ENCODE data around the gene FOXP1. TPM values are rescaled to one million over a fixed set of nuclear protein-coding genes. Genes with fewer than 3 reads are reported as not detected.
"Not testable (repeated sequence)": the region's sequence is repeated elsewhere in the genome, so short reads cannot be mapped to it uniquely, and the experiment has no call there.

Gene FOXP1
- polyA plus RNA-seq, 6 donors from 2014 or later: 441 to 620 (median 523) TPM

DNA sequence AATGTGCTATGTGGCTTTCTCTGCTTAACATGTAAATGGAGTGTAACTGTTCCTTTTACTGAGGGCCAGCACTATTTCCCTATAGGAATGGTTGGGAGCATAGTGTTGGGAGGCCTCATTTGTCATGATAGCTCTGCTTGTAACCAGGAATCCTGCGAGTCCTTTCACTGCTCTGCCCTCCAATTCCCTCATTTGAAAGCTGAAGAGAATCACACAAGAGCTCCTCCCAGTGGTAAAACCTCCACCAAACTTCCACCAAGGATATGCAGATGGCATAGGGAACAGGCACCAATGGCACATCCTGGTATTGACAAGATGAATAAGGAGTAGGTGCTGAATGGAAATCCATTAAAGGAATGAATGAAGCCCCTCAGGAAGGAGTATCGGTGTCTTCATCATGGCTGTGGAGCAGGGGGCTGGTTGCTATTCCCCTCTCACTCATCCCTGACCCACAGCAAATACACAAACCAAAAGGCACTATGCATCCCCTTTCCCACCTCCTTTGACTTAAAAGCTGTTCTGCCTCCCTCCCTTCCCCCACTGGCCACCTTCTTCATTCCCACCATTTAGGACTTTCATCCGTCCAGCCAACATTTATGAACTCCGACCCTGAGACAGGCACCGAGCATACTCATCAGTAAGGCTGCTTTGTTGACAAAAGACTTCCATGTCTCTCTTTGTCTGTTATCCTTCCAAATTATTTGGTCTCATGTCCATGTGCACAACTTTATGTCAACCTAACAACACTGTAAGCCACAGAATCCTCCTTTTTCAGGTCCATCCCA lies 560.8 kb downstream of the FOXP1 start:
- DNase-seq (no peak), ATAC-seq (ENCODE audit: low read depth in 2 of 2) (no peak)
- Mint-ChIP-seq H3K27me3 (no peaks in the 10 kb centered on the region), H3K36me3 (peaks cover 16 to 22% of the 10 kb centered on the region in 2 donors), H3K4me1 (peaks cover 37 to 69% (median 62%) of the 10 kb centered on the region in 3 donors), H3K27ac (peak overlapping the region; percentile 47 to 99 (median 60)), H3K9me3 (no peaks in the 10 kb centered on the region), H3K4me3 (peak overlapping the region in 1 of 8 donors; percentile 17)

GRCh38 chr3:71018799-71019198 lies 564.7 kb downstream of the FOXP1 start:
- DNase-seq: no peak
- Mint-ChIP-seq H3K4me1 (peaks cover 27 to 37% (median 35%) of the 10 kb centered on the region in 3 donors), H3K9me3 (peaks cover 0 to 11% (median 0%) of the 10 kb centered on the region in 7 donors), H3K27ac (peak overlapping the region in 3 of 6 donors; percentile 54 to 88 (median 69)), H3K4me3 (no peak overlapping the region), H3K27me3 (no peaks in the 10 kb centered on the region), H3K36me3 (peaks cover 21 to 31% of the 10 kb centered on the region in 2 donors)
- ATAC-seq (ENCODE audit: low read depth in 2 of 2): no peak

- Mint-ChIP-seq H3K4me1 (peaks cover 18 to 49% (median 35%) of the 10 kb centered on the region in 3 donors), H3K27ac (peak overlapping the region; percentile 45 to 93 (median 75)), H3K27me3 (no peaks in the 10 kb centered on the region), H3K4me3 (no peak overlapping the region), H3K9me3 (peaks cover 0 to 12% (median 0%) of the 10 kb centered on the region in 7 donors), H3K36me3 (peaks cover 13 to 14% of the 10 kb centered on the region in 2 donors)
- no peak for DNase-seq
- ATAC-seq (ENCODE audit: low read depth in 2 of 2): no peak
Measured at GRCh38 chr3:71016178-71016845, 567.2 kb downstream of the FOXP1 start.

DNA sequence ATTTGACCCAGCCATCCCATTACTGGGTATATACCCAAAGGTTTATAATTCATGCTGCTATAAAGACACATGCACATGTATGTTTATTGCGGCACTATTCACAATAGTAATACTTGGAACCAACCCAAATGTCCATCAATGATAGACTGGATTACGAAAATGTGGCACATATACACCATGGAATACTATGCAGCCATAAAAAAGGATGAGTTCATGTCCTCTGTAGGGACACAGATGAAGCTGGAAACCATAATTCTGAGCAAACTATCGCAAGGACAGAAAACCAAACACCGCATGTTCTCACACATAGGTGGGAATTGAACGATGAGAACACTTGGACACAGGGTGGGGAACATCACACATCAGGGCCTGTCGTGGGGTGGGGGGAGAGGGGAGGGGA lies 568.9 kb downstream of the FOXP1 start:
- H3K4me3 Mint-ChIP-seq; DNase-seq; ATAC-seq (ENCODE audit: low read depth in 2 of 2); H3K27me3 Mint-ChIP-seq: not testable (repeated sequence)
- peaks cover 16 to 54% (median 46%) of the 10 kb centered on the region in 3 donors for H3K4me1 Mint-ChIP-seq
- peaks cover 0 to 12% (median 0%) of the 10 kb centered on the region in 7 donors for H3K9me3 Mint-ChIP-seq
- peaks cover 9 to 13% of the 10 kb centered on the region in 2 donors for H3K36me3 Mint-ChIP-seq
- H3K27ac Mint-ChIP-seq: peak overlapping the region in 4 of 6 donors; percentile 42 to 91 (median 76)

- ATAC-seq (ENCODE audit: low read depth in 2 of 2) (no peak), DNase-seq (no peak)
- Mint-ChIP-seq H3K27me3 (no peaks in the 10 kb centered on the region), H3K4me1 (peaks cover 26 to 64% (median 48%) of the 10 kb centered on the region in 3 donors), H3K4me3 (peak overlapping the region in 1 of 8 donors; percentile 6), H3K36me3 (peaks cover 9 to 13% of the 10 kb centered on the region in 2 donors), H3K27ac (peak overlapping the region; percentile 33 to 97 (median 84)), H3K9me3 (peaks cover 0 to 12% (median 0%) of the 10 kb centered on the region in 7 donors)
Measured at GRCh38 chr3:71012971-71013370, 570.6 kb downstream of the FOXP1 start.

DNA sequence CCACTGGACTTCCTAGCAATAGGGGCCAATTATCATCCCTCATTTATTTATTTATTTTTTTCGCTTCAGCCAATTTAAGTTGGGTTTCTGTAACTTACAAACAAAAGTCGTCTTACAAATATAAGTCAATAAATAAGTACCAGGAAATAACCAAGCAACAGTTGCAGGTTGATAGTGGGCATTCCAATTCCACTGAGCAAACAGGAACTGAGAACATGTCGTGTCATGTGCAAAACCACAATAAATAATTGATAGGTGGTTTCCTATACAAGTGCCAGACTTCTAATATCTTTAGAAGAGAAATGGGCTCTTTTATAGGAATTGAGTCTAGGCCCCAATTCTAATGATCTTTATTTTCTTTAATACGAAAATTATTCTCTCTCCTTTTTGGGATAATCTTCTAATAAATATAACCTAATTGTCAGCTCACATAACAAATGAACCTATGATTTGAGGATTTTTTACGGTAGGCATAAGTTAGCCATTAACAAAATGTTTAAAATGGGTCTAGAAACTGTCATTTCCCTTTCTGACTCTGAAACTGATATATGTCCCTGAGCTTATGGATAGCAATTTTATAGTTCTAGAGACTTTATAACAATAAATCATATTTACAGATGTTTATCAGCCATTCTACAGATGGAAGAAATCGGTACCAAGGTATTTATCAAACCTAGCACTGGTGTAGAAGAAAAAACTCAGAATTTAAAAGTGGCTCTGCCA lies 571.8 kb downstream of the FOXP1 start:
- DNase-seq (peak; percentile 71), ATAC-seq (ENCODE audit: low read depth in 2 of 2) (peak; percentile 69 to 70)
- Mint-ChIP-seq H3K27ac (peak overlapping the region; percentile 95 to 98 (median 97)), H3K9me3 (peaks cover 0 to 12% (median 0%) of the 10 kb centered on the region in 7 donors), H3K4me3 (peak overlapping the region in 7 of 8 donors; percentile 9 to 73 (median 65)), H3K4me1 (peaks cover 30 to 74% (median 51%) of the 10 kb centered on the region in 3 donors), H3K36me3 (peaks cover 9 to 13% of the 10 kb centered on the region in 2 donors), H3K27me3 (no peaks in the 10 kb centered on the region)

DNA sequence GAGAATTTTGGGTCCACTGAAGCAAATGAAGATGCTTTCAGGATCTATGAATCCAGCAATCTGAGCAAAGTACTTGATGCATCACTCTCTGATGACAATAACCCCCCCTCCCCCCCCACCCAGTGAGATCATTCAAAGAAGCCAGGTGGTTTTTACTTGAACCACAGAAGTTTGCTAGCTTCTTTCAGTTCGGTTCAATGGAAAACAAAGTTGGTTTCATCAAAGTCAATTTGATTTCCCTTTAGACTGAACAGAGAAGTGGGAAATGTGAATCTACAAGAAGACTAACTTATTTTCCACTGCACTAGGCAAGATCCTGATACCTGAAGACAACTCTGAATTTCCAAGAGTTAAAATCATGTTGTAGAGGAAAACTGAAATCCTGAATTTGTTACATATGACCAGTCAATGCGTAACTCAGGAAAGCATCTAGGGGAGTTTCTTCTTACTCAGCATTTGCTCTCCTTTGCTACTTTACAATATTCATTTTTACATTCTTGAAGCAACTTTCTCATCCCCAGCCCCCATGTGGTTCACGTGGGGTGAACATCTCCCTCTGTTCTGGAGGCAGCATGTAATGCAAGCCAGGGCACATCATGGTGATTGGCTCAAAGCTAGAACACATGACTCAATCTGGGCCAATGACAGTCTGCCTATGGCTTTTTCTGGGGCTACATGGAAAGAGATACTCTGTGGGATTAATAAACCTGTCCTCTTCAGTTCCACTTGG lies 572.6 kb downstream of the FOXP1 start:
- peaks cover 0 to 12% (median 0%) of the 10 kb centered on the region in 7 donors for H3K9me3 Mint-ChIP-seq
- H3K27me3 Mint-ChIP-seq: no peaks in the 10 kb centered on the region
- ATAC-seq (ENCODE audit: low read depth in 2 of 2) (peak; percentile 65 to 68), DNase-seq (peak; percentile 70)
- H3K27ac Mint-ChIP-seq: peak overlapping the region; percentile 95 to 98 (median 97)
- peak overlapping the region; percentile 9 to 84 (median 62) for H3K4me3 Mint-ChIP-seq
- H3K36me3 Mint-ChIP-seq: peaks cover 7% of the 10 kb centered on the region in 2 donors
- peaks cover 29 to 71% (median 48%) of the 10 kb centered on the region in 3 donors for H3K4me1 Mint-ChIP-seq

GRCh38 chr3:71008350-71008935 lies 575.1 kb downstream of the FOXP1 start:
- Mint-ChIP-seq H3K4me3 (peak overlapping the region in 4 of 8 donors; percentile 8 to 37 (median 21)), H3K27ac (peak overlapping the region; percentile 80 to 95 (median 90)), H3K9me3 (no peaks in the 10 kb centered on the region), H3K4me1 (peaks cover 33 to 66% (median 51%) of the 10 kb centered on the region in 3 donors), H3K27me3 (no peaks in the 10 kb centered on the region), H3K36me3 (peaks cover 0 to 7% of the 10 kb centered on the region in 2 donors)
- ATAC-seq (ENCODE audit: low read depth in 2 of 2): peak; percentile 3 to 21
- DNase-seq: peak; percentile 28

GRCh38 chr3:71006810-71007785 lies 576.4 kb downstream of the FOXP1 start:
- Mint-ChIP-seq H3K9me3 (no peaks in the 10 kb centered on the region), H3K4me1 (peaks cover 32 to 58% (median 53%) of the 10 kb centered on the region in 3 donors), H3K36me3 (peaks cover 0 to 7% of the 10 kb centered on the region in 2 donors), H3K27me3 (no peaks in the 10 kb centered on the region), H3K4me3 (peak overlapping the region in 2 of 8 donors; percentile 1 to 24), H3K27ac (peak overlapping the region; percentile 80 to 95 (median 90))
- ATAC-seq (ENCODE audit: low read depth in 2 of 2): peak in 1 of 2 donors; percentile 31
- DNase-seq: peak; percentile 47

DNA sequence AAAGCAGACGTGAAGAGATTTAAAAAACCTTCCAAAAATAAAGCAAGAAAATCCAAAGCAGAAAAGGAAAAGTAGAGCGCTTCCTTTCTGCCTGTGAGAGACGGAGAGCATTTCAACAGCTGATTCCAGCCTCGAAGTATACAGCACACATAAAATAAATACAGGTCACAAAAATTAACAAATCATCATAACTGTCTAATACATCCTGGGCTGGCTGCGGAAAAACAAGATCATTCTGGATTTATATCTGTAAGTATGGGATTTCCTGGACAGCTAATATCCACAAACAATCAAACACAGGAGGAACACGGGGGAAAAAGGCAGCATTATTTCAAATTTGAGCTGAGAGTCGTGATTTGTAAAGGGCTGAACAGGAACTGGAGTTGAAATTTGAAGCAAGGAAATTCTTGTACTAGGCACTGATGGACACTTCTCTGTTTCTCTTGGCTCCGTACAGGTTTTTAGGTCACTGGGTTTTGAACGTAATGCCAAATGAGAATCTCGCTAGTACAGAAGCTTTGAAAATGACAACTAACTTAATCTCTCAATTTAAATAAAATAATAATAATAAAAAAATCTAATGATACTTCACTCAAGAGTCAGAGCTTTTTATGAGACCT lies 577.7 kb downstream of the FOXP1 start:
- Mint-ChIP-seq H3K9me3 (no peaks in the 10 kb centered on the region), H3K4me1 (peaks cover 33 to 47% (median 45%) of the 10 kb centered on the region in 3 donors), H3K36me3 (peaks cover 0 to 7% of the 10 kb centered on the region in 2 donors), H3K27ac (peak overlapping the region; percentile 9 to 95 (median 62)), H3K4me3 (no peak overlapping the region), H3K27me3 (no peaks in the 10 kb centered on the region)
- ATAC-seq (ENCODE audit: low read depth in 2 of 2) (no peak), DNase-seq (no peak)

DNA sequence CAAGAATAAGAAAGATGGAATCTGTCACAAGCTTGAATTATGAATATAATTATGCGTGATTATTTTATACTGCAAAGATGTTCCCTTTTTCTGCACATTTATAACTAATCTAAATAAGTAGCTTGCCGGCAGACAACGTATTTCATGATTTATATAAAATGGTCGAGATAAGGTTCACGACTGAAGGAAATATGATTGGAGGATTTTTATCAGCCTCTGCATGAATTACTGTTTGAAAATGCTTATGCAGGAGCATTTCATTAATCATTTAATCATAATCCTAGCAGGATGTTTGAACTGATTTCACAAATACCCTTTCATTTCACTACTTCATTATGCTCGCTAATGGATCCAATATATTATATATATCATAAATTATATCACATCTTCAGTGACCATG lies 580.0 kb downstream of the FOXP1 start:
- Mint-ChIP-seq H3K36me3 (peaks cover 15% of the 10 kb centered on the region in 2 donors), H3K27ac (peak overlapping the region in 3 of 6 donors; percentile 5 to 77 (median 7)), H3K4me1 (peaks cover 23 to 32% (median 30%) of the 10 kb centered on the region in 3 donors), H3K27me3 (no peaks in the 10 kb centered on the region), H3K9me3 (no peaks in the 10 kb centered on the region), H3K4me3 (no peak overlapping the region)
- DNase-seq (no peak), ATAC-seq (ENCODE audit: low read depth in 2 of 2) (no peak)

All from naive B cell (primary cell).